Osteocyte (in vitro differentiated cells): Measurements from ENCODE around the gene DHFR. TPM values are rescaled to one million over a fixed set of nuclear protein-coding genes. Genes with fewer than 3 reads are reported as not detected.
"Not testable (repeated sequence)": the region's sequence is repeated elsewhere in the genome, so short reads cannot be mapped to it uniquely, and the experiment has no call there.

ENCODE experiments used
- DNase-seq: peaks from one replicate; pipeline ENCODE4 v3.0.0; 2021; ENCODE audit warnings: mixed read lengths; ENCODE audit not compliant: unreplicated experiment; ENCODE audit errors: extremely low spot score
- H3K27ac Mint-ChIP-seq: one replicate; pipeline ENCODE4 v1.8.0; 2021; ENCODE audit warnings: mild to moderate bottlenecking, mixed read lengths; ENCODE audit not compliant: unreplicated experiment
- H3K27me3 Mint-ChIP-seq: one replicate; pipeline ENCODE4 v1.8.0; 2021; ENCODE audit warnings: mixed read lengths; ENCODE audit not compliant: unreplicated experiment
- H3K36me3 Mint-ChIP-seq: one replicate; pipeline ENCODE4 v1.8.0; 2021; ENCODE audit warnings: mixed read lengths; ENCODE audit not compliant: unreplicated experiment
- H3K4me1 Mint-ChIP-seq: one replicate; pipeline ENCODE4 v1.8.0; 2021; ENCODE audit warnings: mixed read lengths; ENCODE audit not compliant: unreplicated experiment
- H3K4me3 Mint-ChIP-seq: one replicate; pipeline ENCODE4 v1.8.0; 2021; ENCODE audit warnings: mild to moderate bottlenecking, moderate library complexity, mixed read lengths; ENCODE audit not compliant: unreplicated experiment
- H3K9me3 Mint-ChIP-seq: one replicate; pipeline ENCODE4 v1.8.0; 2021; ENCODE audit warnings: mixed read lengths; ENCODE audit not compliant: unreplicated experiment
- total RNA-seq: library from RNA; stranded (reverse); gene quantifications from 2 replicates; pipeline ENCODE4 v1.2.1, GENCODE V29; 2021
- TF ChIP-seq, protein P1 (sequence below): fragments of 200-600 bp; sonication (generic); IDR thresholded peaks from 2 replicates; pipeline ENCODE4 v1.5.0; 2021; ENCODE audit warnings: antibody characterized with exemption, mild to moderate bottlenecking, moderate library complexity

The DHFR gene
- total RNA-seq, 1 donor from 2014 or later, result 18.5 TPM

DNA sequence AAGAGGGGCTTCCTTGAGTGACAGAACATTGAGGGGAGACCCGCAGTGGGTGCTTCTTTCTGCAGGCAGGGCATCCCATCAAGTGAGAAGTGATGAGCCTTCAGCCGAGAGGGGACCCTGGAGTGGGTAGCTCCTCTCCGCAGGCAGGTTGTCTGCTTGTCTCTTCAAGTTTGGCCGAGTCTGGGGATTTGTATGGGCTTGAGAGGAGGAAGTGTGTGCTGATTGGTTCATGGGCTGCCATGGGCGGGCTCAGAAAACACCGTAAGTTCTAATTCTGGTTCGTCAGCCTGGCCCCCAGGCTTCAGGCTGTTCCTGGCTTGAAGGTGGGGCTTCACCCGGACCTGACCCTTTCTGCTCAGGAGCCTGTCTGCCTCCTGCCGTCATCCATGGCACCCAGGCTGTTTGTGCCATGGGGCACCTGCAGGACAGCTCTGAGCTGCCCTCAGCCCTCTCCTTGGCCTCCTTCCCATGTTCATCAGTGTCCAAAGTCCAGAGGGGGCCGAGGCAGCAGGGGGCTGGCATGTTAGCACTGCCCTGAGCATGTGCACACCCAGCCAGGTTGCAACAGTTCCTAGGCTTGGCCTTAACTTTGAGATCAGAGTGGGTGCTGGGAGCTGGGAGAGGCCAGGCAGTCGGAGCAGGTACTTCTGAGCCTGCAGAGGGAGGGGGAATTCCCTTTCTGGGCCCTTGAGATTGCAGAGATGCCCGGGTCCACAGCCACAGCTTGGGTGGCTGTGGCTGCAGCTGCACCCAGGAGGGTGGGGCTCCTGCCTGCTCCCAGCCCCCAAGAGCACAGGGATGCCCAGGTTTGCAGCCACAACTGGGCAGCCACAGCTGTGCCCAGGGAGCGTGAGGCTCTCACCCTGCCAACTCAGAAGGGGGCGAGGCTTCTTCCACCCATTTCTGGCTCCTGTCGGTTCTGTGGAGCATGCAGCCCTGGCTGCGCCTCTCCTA, 13.5 kb upstream of the DHFR start:
- no peaks in the 10 kb centered on the region for H3K9me3 Mint-ChIP-seq

DNA sequence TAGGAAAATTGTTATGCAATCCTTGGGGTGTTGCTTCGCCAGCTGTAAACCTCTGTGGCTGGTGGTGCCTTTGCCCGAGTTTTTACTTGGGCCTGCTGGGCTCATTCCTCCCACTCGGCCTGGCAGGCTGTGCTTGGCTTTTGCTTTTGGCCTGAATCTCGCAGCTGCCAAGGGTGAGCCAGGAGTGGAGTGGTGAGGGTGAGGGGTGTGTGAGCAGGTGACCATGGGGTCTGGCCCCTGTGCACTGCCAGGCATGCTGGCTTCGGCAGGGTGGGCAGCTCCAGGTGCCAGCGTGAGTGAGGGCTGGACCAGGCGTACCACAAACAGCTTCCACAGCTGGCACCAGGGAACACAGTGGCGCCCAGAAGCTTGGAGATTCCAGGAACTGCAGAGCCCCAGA, 12.6 kb upstream of the DHFR start:
- Mint-ChIP-seq H3K27me3 (no peaks in the 10 kb centered on the region), H3K4me1 (no peaks in the 10 kb centered on the region), H3K9me3 (no peaks in the 10 kb centered on the region), H3K36me3 (peaks cover 29% of the 10 kb centered on the region), H3K27ac (no peak overlapping the region), H3K4me3 (no peak overlapping the region)
- TF ChIP-seq, protein P1, sequence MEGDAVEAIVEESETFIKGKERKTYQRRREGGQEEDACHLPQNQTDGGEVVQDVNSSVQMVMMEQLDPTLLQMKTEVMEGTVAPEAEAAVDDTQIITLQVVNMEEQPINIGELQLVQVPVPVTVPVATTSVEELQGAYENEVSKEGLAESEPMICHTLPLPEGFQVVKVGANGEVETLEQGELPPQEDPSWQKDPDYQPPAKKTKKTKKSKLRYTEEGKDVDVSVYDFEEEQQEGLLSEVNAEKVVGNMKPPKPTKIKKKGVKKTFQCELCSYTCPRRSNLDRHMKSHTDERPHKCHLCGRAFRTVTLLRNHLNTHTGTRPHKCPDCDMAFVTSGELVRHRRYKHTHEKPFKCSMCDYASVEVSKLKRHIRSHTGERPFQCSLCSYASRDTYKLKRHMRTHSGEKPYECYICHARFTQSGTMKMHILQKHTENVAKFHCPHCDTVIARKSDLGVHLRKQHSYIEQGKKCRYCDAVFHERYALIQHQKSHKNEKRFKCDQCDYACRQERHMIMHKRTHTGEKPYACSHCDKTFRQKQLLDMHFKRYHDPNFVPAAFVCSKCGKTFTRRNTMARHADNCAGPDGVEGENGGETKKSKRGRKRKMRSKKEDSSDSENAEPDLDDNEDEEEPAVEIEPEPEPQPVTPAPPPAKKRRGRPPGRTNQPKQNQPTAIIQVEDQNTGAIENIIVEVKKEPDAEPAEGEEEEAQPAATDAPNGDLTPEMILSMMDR, result no peak
- no peak for DNase-seq

More for the DNA sequence above, 13.5 kb upstream of the DHFR start:
- TF ChIP-seq, protein P1, result no peak
- H3K27me3 Mint-ChIP-seq, result no peaks in the 10 kb centered on the region
- H3K27ac Mint-ChIP-seq, result no peak overlapping the region
- DNase-seq, result no peak
- H3K4me1 Mint-ChIP-seq, result no peaks in the 10 kb centered on the region
- H3K4me3 Mint-ChIP-seq, result no peak overlapping the region
- peaks cover 28% of the 10 kb centered on the region for H3K36me3 Mint-ChIP-seq

GRCh38 chr5:80665057-80665456, 10.3 kb upstream of the DHFR start:
- Mint-ChIP-seq H3K27ac (no peak overlapping the region), H3K4me1 (peaks cover 3% of the 10 kb centered on the region), H3K36me3 (peaks cover 42% of the 10 kb centered on the region), H3K9me3 (no peaks in the 10 kb centered on the region), H3K4me3 (no peak overlapping the region), H3K27me3 (no peaks in the 10 kb centered on the region)
- TF ChIP-seq, protein P1, result no peak
- DNase-seq, result no peak

- H3K36me3 Mint-ChIP-seq, result peaks cover 51% of the 10 kb centered on the region
- peaks cover 3% of the 10 kb centered on the region for H3K4me1 Mint-ChIP-seq
- H3K9me3 Mint-ChIP-seq, result no peaks in the 10 kb centered on the region
- TF ChIP-seq, protein P1, result no peak
- DNase-seq, result no peak
- H3K27me3 Mint-ChIP-seq, result no peaks in the 10 kb centered on the region
- no peak overlapping the region for H3K4me3 Mint-ChIP-seq
- H3K27ac Mint-ChIP-seq, result no peak overlapping the region
Measured at GRCh38 chr5:80662108-80662507, 7.3 kb upstream of the DHFR start.

- Mint-ChIP-seq H3K4me1 (peaks cover 11% of the 10 kb centered on the region), H3K36me3 (peaks cover 52% of the 10 kb centered on the region)
- DNase-seq, H3K27ac Mint-ChIP-seq, H3K27me3 Mint-ChIP-seq, H3K9me3 Mint-ChIP-seq, H3K4me3 Mint-ChIP-seq: not testable (repeated sequence)
Measured at GRCh38 chr5:80660661-80661060, 5.9 kb upstream of the DHFR start.
